HepG2 (cell line): ENCODE data around the gene VPS54. TPM values are rescaled to one million over a fixed set of nuclear protein-coding genes. Genes with fewer than 3 reads are reported as not detected.

ENCODE experiments used
- ATAC-seq: fragments of 200-7000 bp; cut with Tn5 transposase; 3 replicates; pipeline ENCODE4 v1.9.1; 2020; ENCODE audit warnings: mild to moderate bottlenecking, moderate library complexity
- BruUV-seq: library from RNA; stranded (reverse); fragments of 400-500 nt; replicated peaks from 2 replicates; lab custom pipeline; 2021; lab: Mats Ljungman, UMichigan
- CTCF ChIA-PET: fragments of 300-600 bp; formaldehyde crosslinking; extraction: SDS; loops from one replicate; lab custom pipeline; 2021; ENCODE audit warnings: low total read pairs, inconsistent platforms, low intra/inter-chr PET ratio; lab: Yijun Ruan, JAX
- POLR2A ChIA-PET: fragments of 350-600 bp; sonication (Branson Sonifier 250); formaldehyde crosslinking; loops from one replicate; lab custom pipeline; 2020; ENCODE audit warnings: antibody characterized with exemption, inconsistent platforms; lab: Yijun Ruan, JAX
- DNase-seq: peaks from one replicate; pipeline ENCODE4 v3.0.0-alpha.2; 2015; ENCODE audit warnings: low spot score
- FAIRE-seq: peaks from 3 replicates; lab custom pipeline; 2011; peaks lifted over from hg19 to GRCh38; lab: Jason Lieb, UNC
- H2AFZ ChIP-seq: one replicate; pipeline ENCODE4 v1.6.1; 2011; ENCODE audit warnings: low read length, inconsistent platforms
- H3K27ac ChIP-seq: fragments of 300-600 bp; 3 replicates; pipeline ENCODE4 v1.8.0; 2011; ENCODE audit warnings: mixed run types, mild to moderate bottlenecking, mixed read lengths, low read length, inconsistent platforms; ENCODE audit not compliant: insufficient read depth; ENCODE audit errors: extremely low read length
- H3K27me3 ChIP-seq, 2 experiments: fragments of 200-600 bp in 1 of 2; 2 replicates in 1 of 2; 3 replicates in 1 of 2; pipeline versions ENCODE4 v1.6.0 to v1.8.0; 2011; ENCODE audit warnings: low read length in 2 of 2, mild to moderate bottlenecking in 2 of 2, moderate library complexity in 2 of 2, inconsistent platforms in 1 of 2; ENCODE audit not compliant: insufficient read depth in 2 of 2, control insufficient read depth in 1 of 2
- H3K36me3 ChIP-seq, 2 experiments: fragments of 200-600 bp in 1 of 2; replicated peaks in 1 of 2; 2 replicates in 1 of 2; 3 replicates in 1 of 2; pipeline versions ENCODE4 v1.5.1 to v1.8.0; 2011; ENCODE audit warnings: low read length in 2 of 2, inconsistent platforms in 1 of 2; ENCODE audit not compliant: insufficient read depth in 2 of 2, control insufficient read depth in 1 of 2
- H3K4me1 ChIP-seq: 2 replicates; pipeline ENCODE4 v1.5.1; 2012; ENCODE audit warnings: low read length, inconsistent platforms; ENCODE audit not compliant: insufficient read depth
- H3K4me2 ChIP-seq: 2 replicates; pipeline ENCODE4 v1.6.0; 2011; ENCODE audit warnings: low read depth, low read length, inconsistent platforms
- H3K4me3 ChIP-seq, 3 experiments: fragments of 200-600 bp in 1 of 3; sonication (generic), shearing (Covaris generic) in 1 of 3; replicated peaks in 1 of 3; 2 replicates each; pipeline ENCODE4 v1.5.1; 2011 to 2016; ENCODE audit warnings: low read length in 3 of 3, inconsistent platforms in 2 of 3, low read depth in 2 of 3, mild to moderate bottlenecking in 2 of 3, control low read depth in 1 of 3, mixed read lengths in 1 of 3; ENCODE audit not compliant: insufficient read depth in 1 of 3
- H3K79me2 ChIP-seq: one replicate; pipeline ENCODE4 v1.6.1; 2011; ENCODE audit warnings: low read length, inconsistent platforms; ENCODE audit not compliant: insufficient read depth
- H3K9ac ChIP-seq: 2 replicates; pipeline ENCODE4 v1.6.0; 2011; ENCODE audit warnings: mild to moderate bottlenecking, low read depth, low read length, inconsistent platforms; ENCODE audit not compliant: insufficient read depth
- H3K9me3 ChIP-seq: 2 replicates; pipeline ENCODE4 v1.5.1; 2012; ENCODE audit warnings: mild to moderate bottlenecking, low read length
- H4K20me1 ChIP-seq: 2 replicates; pipeline ENCODE4 v1.6.0; 2011; ENCODE audit warnings: inconsistent platforms, mild to moderate bottlenecking, low read length, moderate library complexity; ENCODE audit not compliant: insufficient read depth
- KLF11 ChIP-seq: IDR thresholded peaks from 2 replicates; pipeline ENCODE4 v1.6.1; 2016; ENCODE audit warnings: missing compliant biosample characterization
- NAIF1 ChIP-seq: sonication (generic); formaldehyde crosslinking; IDR thresholded peaks from 2 replicates; pipeline ENCODE4 v1.5.0; 2020; ENCODE audit warnings: mild to moderate bottlenecking, missing genetic modification reagents, borderline replicate concordance
- PAWR ChIP-seq: sonication (generic); formaldehyde crosslinking; IDR thresholded peaks from 2 replicates; pipeline ENCODE4 v1.4.0; 2020; ENCODE audit warnings: missing genetic modification reagents, mild to moderate bottlenecking, borderline replicate concordance
- PCBP1 ChIP-seq: fragments of 200-400 bp; formaldehyde crosslinking; IDR thresholded peaks from 2 replicates; pipeline ENCODE4 v1.6.1; 2017; ENCODE audit warnings: mild to moderate bottlenecking, low read depth, low read length, borderline replicate concordance
- TCF12 ChIP-seq, 2 experiments: fragments of 450-650 bp in 1 of 2; sonication (generic) in 1 of 2; formaldehyde crosslinking in 1 of 2; IDR thresholded peaks; 2 replicates each; pipeline versions ENCODE4 v1.6.1 to v1.8.0; 2017 to 2022; ENCODE audit warnings: antibody characterized with exemption in 1 of 2, mild to moderate bottlenecking in 1 of 2, missing genetic modification reagents in 1 of 2, moderate library complexity in 1 of 2
- ZNF143 ChIP-seq: sonication (generic); formaldehyde crosslinking; IDR thresholded peaks from 2 replicates; pipeline ENCODE4 v1.4.0; 2020; ENCODE audit warnings: missing genetic modification reagents
- ZNF256 ChIP-seq: sonication (generic); formaldehyde crosslinking; conservative IDR thresholded peaks from 2 replicates; pipeline ENCODE4 v1.4.0; 2020; ENCODE audit warnings: missing genetic modification reagents
- ZNF274 ChIP-seq: sonication (generic); formaldehyde crosslinking; IDR thresholded peaks from 2 replicates; pipeline ENCODE4 v1.5.1; 2020; ENCODE audit warnings: mild to moderate bottlenecking, missing genetic modification reagents
- ZNF777 ChIP-seq: sonication (generic); formaldehyde crosslinking; IDR thresholded peaks from 2 replicates; pipeline ENCODE4 v1.4.0; 2020; ENCODE audit warnings: missing genetic modification reagents
- WGBS: methylation state at CpG from one replicate; pipeline ENCODE4 v1.1.6; 2017; ENCODE audit warnings: low lambda C conversion rate; 5-methylcytosine and 5-hydroxymethylcytosine counted together
- in situ Hi-C: cut with HindIII; loops from 2 replicates; pipeline ENCODE4 v1.10.0; 2017; ENCODE audit warnings: low pct_unique_long_range_greater_than_20kb; ENCODE audit not compliant: extremely low pct_ligation_motif_present
- intact Hi-C: fragments of 100-400 bp; cut with micrococcal nuclease; formaldehyde crosslinking; loops from one replicate; pipeline ENCODE4 v1.10.0; 2022; ENCODE audit not compliant: unreplicated experiment
- polyA plus RNA-seq, 8 experiments: library from polyadenylated mRNA; depleted of rRNA in 3 of 8; stranded (reverse) in 7 of 8; unstranded in 1 of 8; fragments of >200 nt; fragmentation: Illumina TruSeq in 4 of 8; extraction: Trizol in 4 of 8; gene quantifications; 2 replicates each; pipeline versions ENCODE4 v1.2.1 to v1.2.3, GENCODE V29; 2011 to 2016; ENCODE audit warnings: low read depth in 4 of 8, missing spikeins in 1 of 8, mixed read lengths in 1 of 8; ENCODE audit not compliant: insufficient read depth in 1 of 8
- total RNA-seq, 5 experiments: library from RNA; depleted of rRNA; stranded (reverse); fragments of >200 nt; fragmentation: Illumina TruSeq; extraction: Trizol; gene quantifications; 2 replicates each; pipeline ENCODE4 v1.2.3, GENCODE V29; 2016; ENCODE audit warnings: low read depth in 1 of 5
- TF ChIP-seq, protein P1 (sequence below): IDR thresholded peaks from 2 replicates; pipeline ENCODE4 v1.6.1; 2012; ENCODE audit warnings: low read depth, low read length, improper control_type of control experiment

The VPS54 gene
- total and polyA plus RNA-seq, 2 of the 13 experiments (the other 11 are each of a cell fraction or from before 2014, with no cell fraction given), result 64.7 to 77.5 TPM

DNA sequence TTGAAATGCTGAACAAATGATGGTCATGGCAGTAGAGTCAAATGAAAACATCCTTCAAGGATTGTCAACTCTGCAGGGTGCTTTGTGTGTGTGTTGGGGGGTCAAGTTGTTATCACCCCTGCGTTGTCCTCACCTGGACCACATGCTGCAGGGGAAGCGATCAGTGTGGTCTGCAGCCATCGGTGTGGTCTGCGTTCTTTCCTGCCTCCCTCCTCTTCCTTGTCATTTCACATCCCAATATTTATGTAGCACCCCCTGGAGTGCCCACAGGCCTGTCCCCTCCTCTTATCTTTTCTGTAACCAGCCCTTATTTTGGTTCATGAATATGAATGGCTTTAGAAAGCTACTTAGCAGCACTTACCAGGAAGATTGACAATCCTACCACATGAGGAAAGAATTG is 138.6 kb downstream of the VPS54 start:
- H3K9me3 ChIP-seq, result no peaks in the 10 kb centered on the region
- DNase-seq, result no peak
- ChIA-PET POLR2A (no interaction called here), CTCF (no interaction called here)
- H3K36me3 ChIP-seq, result peaks cover 17 to 67% of the 10 kb centered on the region in 2 experiments
- no TSS peak for BruUV-seq
- 98% methylated on average over 4 of the region's 4 CpGs for WGBS
- ATAC-seq, result peak; percentile 19; the same call in 2 of the 3 replicates
- no peaks in the 10 kb centered on the region for H4K20me1 ChIP-seq
- peaks cover 5% of the 10 kb centered on the region for H3K4me1 ChIP-seq
- no peaks in the 10 kb centered on the region for H3K27me3 ChIP-seq
- H2AFZ ChIP-seq, result no peak overlapping the region
- H3K79me2 ChIP-seq, result peaks cover 14% of the 10 kb centered on the region
- intact Hi-C loops (no loop called here), in situ Hi-C loops (no loop called here)
- no peak overlapping the region for H3K4me2 ChIP-seq
- TF ChIP-seq TCF12 (IDR thresholded peaks at IDR 0.05), result no peak
- TF ChIP-seq TCF12 (CRISPR knock-in tag; IDR thresholded peaks at IDR 0.05), result no peak
- no peak for TF ChIP-seq PCBP1
- no peak for TF ChIP-seq KLF11 (CRISPR knock-in tag)
- TF ChIP-seq NAIF1, result no peak
- TF ChIP-seq PAWR (CRISPR knock-in tag), result no peak
- TF ChIP-seq ZNF143, result no peak
- no peak for TF ChIP-seq ZNF777 (CRISPR knock-in tag)
- TF ChIP-seq, protein P1, sequence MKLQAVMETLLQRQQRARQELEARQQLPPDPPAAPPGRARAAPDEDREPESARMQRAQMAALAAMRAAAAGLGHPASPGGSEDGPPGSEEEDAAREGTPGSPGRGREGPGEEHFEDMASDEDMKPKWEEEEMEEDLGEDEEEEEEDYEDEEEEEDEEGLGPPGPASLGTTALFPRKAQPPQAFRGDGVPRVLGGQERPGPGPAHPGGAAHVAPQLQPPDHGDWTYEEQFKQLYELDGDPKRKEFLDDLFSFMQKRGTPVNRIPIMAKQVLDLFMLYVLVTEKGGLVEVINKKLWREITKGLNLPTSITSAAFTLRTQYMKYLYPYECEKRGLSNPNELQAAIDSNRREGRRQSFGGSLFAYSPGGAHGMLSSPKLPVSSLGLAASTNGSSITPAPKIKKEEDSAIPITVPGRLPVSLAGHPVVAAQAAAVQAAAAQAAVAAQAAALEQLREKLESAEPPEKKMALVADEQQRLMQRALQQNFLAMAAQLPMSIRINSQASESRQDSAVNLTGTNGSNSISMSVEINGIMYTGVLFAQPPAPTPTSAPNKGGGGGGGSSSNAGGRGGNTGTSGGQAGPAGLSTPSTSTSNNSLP, result no peak
- TF ChIP-seq ZNF274 (CRISPR knock-in tag), result no peak
- TF ChIP-seq ZNF256 (CRISPR knock-in tag), result no peak
- H3K9ac ChIP-seq, result no peak overlapping the region
- H3K4me3 ChIP-seq, result no peak overlapping the region
- H3K27ac ChIP-seq, result no peak overlapping the region
- FAIRE-seq, result no peak
